DMS 273 (cell line): ENCODE data around the gene AATK.

Source experiments
- DNase-seq: peaks from one replicate; lab custom pipeline; 2025; ENCODE audit not compliant: unreplicated experiment; lab: John Stamatoyannopoulos, UW

The AATK gene

GRCh38 chr17:81097134-81097942 is 68.7 kb downstream of the AATK start:
- peak; percentile 66 for DNase-seq

GRCh38 chr17:81096741-81097133 is 69.3 kb downstream of the AATK start:
- DNase-seq: no peak

- DNase-seq: peak; percentile 66
Observed at GRCh38 chr17:81095383-81095762, 70.6 kb downstream of the AATK start.

GRCh38 chr17:81094509-81095382 is 71.3 kb downstream of the AATK start:
- DNase-seq: peak; percentile 85

GRCh38 chr17:81093619-81094508 is 72.2 kb downstream of the AATK start:
- no peak for DNase-seq

- DNase-seq: no peak
Observed at GRCh38 chr17:81092518-81093095, 73.4 kb downstream of the AATK start.

GRCh38 chr17:81091774-81092517 is 74.1 kb downstream of the AATK start:
- no peak for DNase-seq

GRCh38 chr17:81091154-81091553 is 74.9 kb downstream of the AATK start:
- no peak for DNase-seq

- peak; percentile 65 for DNase-seq
Observed at GRCh38 chr17:81090361-81091136, 75.5 kb downstream of the AATK start.

GRCh38 chr17:81086789-81087551 is 79.1 kb downstream of the AATK start:
- no peak for DNase-seq

GRCh38 chr17:81085420-81085911 is 80.6 kb downstream of the AATK start:
- DNase-seq: no peak

GRCh38 chr17:81084680-81085419 is 81.2 kb downstream of the AATK start:
- no peak for DNase-seq

- DNase-seq: no peak
Observed at GRCh38 chr17:81083125-81083765, 82.8 kb downstream of the AATK start.

- DNase-seq: no peak
Observed at GRCh38 chr17:81082177-81083073, 83.6 kb downstream of the AATK start.

- DNase-seq: no peak
Observed at GRCh38 chr17:81081222-81082176, 84.5 kb downstream of the AATK start.
